CD4-positive, alpha-beta T cell treated with Interleukin-4 for 1 hour (primary cell): ENCODE data around the gene CDK5.
"Not testable (repeated sequence)": the region's sequence is repeated elsewhere in the genome, so short reads cannot be mapped to it uniquely, and the experiment has no call there.

Experiments used
- DNase-seq, 2 donors: peaks; one replicate each; pipeline ENCODE4 v3.0.0-alpha.2; 2020 to 2022

The CDK5 gene

DNA sequence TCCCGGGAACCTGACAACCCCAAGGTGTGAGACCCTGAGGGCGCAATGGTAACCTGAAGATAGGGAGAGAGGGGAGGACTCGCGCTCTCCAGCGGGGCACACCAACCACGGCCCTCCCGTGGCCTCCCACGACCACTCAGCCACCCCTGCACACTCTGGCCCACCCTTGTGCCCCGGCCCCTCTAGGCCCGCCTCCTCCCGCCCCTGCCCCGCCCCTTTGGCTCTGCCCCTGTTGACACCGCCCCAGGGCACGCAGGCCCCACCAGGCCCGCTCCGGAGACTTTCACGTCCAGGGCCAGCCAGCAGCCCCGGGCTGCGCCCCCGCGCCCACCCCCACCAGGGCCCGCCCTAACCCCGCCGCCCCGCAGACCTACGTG is 44.4 kb downstream of the CDK5 start:
- DNase-seq, result no peak

DNA sequence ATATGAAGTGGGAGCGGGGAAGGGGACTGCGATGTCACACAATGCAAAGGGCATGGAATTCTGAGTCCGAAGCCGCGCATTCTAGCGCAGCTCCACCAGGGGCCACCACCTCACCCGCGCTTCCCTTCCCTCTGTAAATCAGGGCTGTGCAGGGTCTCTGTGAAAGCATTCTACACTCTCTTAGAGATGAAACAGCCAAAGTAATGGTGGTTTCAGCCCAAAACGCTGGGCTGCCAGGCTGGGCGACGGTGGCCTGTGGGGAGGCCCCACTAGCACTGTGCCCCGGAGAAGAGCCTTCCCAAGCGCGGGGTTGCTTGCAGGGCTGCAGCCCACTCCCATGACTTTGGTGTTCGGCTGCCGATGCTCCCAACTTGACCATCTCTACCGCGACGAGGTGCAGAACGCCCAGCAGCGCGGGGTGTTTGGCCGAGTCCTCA is 44.8 kb downstream of the CDK5 start:
- DNase-seq, result peak in 1 of 2 donors; percentile 27

DNA sequence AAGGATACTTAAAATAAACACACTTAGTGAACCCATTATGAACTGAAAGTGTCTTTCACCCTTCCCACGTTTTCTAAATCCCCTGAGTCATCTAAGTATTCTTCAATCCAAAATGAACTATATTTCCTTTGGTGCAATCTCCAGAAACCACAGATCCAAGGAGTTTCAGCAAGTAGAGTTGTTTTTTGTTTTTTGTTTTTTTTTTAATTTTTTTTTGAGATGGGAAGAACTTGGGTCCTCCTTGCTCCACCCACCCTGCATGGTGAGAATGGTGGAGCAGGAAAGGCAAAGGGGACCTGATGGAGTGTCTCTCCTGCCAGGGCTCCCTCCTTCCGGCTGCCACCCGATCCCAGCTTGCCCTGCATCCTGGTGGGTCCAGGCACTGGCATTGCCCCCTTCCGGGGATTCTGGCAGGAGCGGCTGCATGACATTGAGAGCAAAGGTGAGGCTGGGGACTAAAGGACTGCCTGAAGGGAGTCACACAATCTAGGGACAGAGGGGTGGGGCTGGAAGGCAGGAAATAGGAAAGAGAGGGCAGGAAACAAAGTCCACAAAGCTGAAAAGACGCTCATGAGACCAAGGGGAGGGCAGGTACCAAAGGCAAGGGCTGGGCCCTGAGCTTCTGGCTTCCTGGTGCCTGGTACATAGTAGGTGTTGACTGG is 45.5 kb downstream of the CDK5 start:
- no peak for DNase-seq

DNA sequence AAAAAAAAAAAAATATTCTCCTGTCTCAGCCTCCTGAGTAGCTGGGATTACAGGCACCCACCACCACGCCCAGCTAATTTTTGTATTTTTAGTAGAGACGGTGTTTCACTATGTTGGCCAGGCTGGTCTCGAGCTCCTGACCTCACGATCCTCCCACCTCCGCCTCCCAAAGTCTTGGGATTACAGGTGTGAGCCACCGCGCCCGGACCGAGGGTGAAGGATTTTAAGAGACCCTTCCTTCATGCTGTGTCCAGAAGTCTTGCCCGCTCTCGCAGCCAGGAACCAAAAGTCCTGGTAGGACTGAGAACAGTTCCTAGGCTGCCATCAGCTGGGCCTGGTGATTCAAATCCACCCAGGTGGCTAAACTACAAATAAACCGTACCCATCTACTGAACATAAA is 46.1 kb downstream of the CDK5 start:
- DNase-seq, result not testable (repeated sequence)

DNA sequence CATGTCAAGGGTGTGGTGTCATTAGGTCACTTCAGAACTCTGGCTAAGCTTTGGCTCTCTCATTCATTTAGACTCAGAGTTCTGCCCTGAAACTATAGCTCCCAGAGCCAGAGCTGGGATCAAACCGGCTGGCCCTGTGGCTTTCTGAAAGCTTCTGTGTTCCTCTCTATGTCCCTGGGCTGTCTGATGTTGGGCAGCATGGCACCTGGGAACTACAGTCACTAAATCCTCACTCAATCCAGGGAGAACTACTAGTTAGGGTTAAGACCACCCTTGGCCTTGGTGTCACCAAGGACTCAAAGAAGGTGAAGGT is 46.6 kb downstream of the CDK5 start:
- DNase-seq, result no peak

DNA sequence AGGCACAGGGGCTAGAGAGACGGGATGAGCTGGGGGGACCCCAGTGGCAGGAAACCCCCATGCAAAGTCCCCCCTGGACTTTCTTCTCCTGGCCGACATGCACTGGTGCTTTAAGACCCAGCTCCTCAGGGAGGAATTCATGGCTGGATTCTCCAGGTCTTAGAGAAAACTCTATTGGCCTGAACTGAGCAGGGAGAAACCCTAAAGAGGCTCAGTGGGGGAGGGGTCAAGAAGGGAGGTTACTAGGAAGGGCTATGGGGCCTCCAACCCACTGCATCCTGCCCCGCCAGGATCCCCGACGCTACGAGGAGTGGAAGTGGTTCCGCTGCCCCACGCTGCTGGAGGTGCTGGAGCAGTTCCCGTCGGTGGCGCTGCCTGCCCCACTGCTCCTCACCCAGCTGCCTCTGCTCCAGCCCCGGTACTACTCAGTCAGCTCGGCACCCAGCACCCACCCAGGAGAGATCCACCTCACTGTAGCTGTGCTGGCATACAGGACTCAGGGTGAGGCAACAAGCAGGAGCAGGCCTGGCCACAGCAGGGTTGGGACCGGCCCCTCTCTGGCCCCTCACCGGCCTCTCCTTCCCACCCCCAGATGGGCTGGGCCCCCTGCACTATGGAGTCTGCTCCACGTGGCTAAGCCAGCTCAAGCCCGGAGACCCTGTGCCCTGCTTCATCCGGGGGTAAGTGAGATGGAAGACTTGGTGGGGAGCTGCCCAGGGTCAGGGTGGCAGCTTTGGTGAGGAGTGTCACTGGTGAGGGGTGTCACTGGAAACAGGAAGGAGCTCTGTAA is 47.2 kb downstream of the CDK5 start:
- peak; percentile 45 to 61 for DNase-seq

DNA sequence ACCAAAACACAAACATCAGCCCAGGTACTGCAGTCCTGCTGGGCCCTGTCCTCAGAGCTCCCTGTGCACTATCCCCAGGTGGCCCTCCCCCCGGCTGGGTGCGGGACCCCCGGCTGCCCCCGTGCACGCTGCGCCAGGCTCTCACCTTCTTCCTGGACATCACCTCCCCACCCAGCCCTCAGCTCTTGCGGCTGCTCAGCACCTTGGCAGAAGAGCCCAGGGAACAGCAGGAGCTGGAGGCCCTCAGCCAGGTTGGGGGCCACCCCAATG is 47.7 kb downstream of the CDK5 start:
- DNase-seq, result no peak

DNA sequence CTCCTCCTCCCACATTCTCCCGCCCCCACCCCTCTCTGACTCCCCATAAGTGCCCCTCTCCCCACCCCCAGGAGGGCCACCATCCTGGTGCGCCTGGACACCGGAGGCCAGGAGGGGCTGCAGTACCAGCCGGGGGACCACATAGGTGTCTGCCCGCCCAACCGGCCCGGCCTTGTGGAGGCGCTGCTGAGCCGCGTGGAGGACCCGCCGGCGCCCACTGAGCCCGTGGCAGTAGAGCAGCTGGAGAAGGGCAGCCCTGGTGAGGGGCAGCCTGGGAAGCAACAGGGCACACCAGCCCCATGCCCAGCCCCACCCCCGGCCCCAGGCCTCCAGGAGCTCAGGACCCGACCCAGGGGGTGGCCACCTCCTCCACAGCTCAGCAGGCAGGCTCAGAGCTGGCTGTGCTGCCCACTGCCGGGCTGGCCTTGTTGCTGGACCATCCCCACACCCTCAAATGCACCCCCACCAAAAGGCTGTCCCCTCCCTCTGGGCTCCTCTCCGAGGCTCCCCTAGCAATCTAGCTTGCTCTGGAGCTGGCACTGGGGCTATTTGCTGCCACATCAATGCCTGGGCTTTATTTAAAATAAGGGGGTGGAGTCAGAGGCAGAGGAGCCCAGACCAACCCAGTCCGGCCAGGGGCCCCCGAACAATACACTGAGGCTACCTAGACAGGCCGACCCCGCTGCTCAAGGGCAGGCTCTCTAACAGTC is 48.2 kb downstream of the CDK5 start:
- DNase-seq, result no peak

DNA sequence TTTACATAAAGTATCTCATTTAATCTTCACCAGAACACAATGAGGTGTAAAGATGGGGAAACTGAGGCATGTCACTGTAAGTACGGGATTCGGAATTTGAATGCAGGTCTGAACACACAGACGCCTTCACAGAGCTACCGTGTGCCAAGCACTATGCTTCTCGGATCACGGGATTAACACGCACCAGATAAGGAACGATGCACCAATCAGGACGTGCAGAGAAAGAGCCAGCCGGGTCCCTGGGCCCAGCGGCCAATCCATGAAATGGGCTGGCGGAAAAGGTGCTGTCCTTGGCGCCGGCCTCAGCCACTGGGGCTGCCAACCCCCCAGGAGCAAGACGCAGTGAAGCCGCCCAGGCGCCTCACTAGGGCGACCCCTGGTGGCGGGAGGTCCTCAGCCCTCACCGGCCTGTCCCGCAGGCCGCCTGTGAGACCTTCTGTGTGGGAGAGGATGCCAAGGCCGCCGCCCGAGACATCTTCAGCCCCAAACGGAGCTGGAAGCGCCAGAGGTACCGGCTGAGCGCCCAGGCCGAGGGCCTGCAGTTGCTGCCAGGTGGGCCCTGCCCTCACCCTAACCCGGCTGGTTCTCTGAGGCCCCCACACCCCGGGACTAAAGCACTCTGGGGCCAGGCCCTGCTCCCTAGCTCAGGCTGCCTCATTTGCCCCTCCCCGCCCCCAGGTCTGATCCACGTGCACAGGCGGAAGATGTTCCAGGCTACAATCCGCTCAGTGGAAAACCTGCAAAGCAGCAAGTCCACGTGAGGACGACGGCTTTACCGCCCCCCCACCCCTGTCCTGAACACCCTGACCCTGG is 49.0 kb downstream of the CDK5 start:
- DNase-seq, result peak; percentile 76 to 87

DNA sequence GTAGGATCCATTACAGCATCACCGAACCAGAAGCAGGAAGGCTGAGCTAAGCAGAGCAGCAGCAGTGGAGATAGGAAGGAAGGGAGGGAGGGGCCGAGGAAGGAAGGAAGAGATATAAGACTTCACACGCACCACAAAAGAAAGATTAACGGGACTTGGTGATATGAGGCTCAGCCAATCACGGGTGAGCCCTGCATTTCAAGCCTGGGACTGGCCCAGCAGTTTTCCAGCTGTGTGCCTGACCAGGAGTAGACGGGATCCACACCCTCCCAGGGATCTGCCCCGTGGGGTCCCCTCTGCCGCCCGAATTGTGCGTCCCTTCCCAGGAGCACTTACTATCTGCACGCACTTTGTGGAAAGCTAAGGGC is 49.6 kb downstream of the CDK5 start:
- peak in 1 of 2 donors; percentile 69 for DNase-seq

DNA sequence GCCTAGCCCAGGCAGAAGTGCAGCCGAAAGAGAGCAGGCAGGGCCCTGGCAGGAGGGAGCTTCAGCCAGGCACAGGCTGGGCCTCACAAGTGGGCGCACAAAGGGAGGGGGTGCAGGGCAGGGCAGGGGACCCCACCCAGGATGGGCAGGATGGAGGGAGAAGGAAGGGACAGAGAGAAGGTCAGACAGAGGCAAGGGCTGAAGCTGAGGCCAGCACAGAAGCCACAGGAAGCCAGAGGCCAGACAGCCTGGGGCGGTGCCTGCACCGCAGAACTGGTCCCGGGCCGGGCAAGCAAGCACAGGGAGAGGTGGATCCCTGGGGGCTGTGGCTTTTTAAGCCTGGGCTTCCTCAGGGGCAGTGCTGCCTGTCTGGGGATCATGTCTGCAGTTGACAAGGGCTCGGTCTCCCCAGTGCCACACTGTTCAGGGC is 50.2 kb downstream of the CDK5 start:
- DNase-seq, result no peak

DNA sequence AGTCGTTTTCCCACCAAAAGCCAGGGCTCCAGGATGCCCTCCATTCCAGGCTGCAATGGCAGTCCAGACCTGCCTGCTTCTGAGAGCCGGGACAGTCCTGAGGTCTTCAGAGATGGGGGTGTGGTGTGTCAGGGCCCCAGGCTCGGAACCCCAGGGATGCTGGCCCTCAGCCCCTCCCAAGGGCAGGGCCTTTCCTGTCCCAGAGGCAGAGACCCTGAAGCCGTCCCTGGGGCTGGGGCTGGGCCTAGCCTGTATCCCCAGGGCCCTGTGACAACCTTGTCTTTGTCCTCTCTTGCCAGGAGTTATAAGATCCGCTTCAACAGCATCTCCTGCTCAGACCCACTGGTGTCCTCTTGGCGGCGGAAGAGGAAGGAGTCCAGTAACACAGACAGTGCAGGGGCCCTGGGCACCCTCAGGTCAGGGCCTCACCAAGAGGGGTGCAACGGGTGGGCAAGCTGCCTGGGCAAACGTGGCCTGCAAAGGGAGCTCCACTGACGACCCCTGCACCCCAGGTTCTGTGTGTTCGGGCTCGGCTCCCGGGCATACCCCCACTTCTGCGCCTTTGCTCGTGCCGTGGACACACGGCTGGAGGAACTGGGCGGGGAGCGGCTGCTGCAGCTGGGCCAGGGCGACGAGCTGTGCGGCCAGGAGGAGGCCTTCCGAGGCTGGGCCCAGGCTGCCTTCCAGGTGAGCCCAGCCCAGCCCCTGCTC is 51.0 kb downstream of the CDK5 start:
- no peak for DNase-seq

DNA sequence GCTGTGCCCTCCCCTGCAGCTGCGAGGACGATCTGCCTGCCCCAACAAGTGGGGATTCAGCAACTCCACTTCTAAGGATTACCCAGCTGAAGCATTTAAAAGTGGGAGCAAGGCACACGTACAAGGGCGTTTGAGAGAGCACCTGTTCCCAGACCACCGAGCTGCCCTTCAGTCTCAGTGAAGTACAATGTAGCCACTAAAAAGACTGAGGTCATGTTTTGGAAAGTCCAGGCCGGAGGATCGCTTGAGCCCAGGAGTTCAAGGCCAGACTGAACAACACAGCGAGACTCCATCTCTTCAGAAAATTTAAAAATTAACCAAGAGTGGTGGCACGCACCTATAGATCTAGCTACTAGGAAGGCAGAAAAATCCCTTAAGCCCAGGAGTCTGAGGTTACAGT is 52.1 kb downstream of the CDK5 start:
- DNase-seq, result no peak
